Fibroblast of the aortic adventitia (primary cell): ENCODE measurements around the gene FAM162B. TPM values are rescaled to one million over a fixed set of nuclear protein-coding genes. Genes with fewer than 3 reads are reported as not detected.

Experiments used
- DNase-seq: peaks from one replicate; pipeline ENCODE4 v3.0.0-alpha.2; 2010; ENCODE audit warnings: low read depth
- H3K4me3 ChIP-seq: 2 replicates; pipeline ENCODE4 v1.5.1; 2011; ENCODE audit warnings: low read depth, mild to moderate bottlenecking, control low read depth, low read length, moderate library complexity
- CTCF ChIP-seq: IDR thresholded peaks from 2 replicates; pipeline ENCODE4 v1.5.1; 2011; ENCODE audit warnings: mild to moderate bottlenecking, low read length, control low read depth, inconsistent platforms; ENCODE audit not compliant: insufficient read depth
- total RNA-seq: library from RNA; depleted of rRNA; stranded (reverse); fragments of >200 nt; gene quantifications from 2 replicates; pipeline ENCODE4 v1.2.3, GENCODE V29; 2012; ENCODE audit warnings: low replicate concordance

The FAM162B gene
- total RNA-seq, 1 donor, result not detected

DNA sequence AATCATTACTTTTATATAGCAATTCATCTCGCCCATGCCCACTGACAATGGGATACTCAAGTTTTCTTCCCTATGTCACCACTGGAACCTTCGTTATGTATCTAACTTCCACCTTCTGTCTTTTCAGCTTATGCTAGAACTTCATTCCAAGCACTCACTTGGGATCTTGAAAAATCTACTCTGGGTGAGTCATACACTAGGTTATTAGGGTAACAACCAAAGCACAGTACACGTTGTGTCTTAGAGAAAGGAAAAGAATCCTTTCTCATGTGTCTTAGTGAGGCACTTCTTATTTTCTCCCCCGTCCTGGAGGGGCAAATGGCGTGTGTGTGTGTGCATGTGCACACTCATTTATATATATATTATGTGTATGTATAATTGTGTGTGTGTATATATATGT, 18.3 kb upstream of the FAM162B start:
- DNase-seq, result no peak
- no peak overlapping the region for H3K4me3 ChIP-seq
- TF ChIP-seq CTCF, result no peak

DNA sequence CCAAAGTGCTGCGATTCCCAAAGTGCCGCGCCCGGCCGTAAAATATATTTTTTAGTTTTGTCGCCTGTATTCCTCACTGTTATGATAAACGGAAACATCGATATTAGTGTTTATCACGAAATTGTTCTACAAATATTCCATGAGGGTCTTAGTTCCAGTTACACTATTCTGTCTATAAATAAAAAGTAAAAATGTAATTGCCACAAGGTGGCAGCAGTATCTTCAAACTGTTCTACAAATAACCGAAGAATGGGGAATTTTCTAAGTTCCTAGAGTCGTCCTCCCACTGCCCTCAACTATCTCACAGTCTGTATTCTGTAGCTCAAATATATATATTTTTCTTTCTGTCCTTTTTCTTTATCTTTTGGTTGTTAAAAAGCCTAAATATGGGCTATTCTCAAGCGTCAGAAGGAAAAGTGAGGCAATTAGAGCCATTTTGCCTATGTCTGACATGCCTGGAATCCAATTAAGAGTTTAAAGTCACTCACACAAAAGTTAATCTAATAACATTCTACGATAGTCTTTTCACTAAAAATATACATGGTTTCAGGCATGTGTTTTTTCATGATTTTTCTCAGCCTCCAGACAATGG, 14.2 kb upstream of the FAM162B start:
- TF ChIP-seq CTCF, result peak; percentile 39
- H3K4me3 ChIP-seq, result no peak overlapping the region
- peak; percentile 55 for DNase-seq

DNA sequence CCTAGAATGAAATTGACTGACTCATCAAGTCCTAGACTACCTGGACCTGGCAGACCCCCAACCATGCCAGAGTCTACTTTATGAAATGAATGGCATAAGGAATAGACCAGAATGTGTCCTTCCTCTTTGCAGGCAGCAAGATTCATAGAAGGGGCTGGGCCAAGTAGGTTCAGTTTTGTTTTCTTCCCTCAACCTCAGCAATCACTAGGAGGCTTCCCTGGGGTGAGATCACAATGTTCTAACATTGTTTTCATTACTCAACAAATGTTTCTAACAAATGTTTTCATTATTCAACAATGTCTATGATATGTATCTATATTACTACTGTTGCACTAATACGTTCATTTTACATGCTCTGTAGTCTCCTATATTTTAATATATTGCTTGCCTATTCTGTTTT, 8.4 kb upstream of the FAM162B start:
- no peak for DNase-seq
- no peak for TF ChIP-seq CTCF
- no peak overlapping the region for H3K4me3 ChIP-seq

DNA sequence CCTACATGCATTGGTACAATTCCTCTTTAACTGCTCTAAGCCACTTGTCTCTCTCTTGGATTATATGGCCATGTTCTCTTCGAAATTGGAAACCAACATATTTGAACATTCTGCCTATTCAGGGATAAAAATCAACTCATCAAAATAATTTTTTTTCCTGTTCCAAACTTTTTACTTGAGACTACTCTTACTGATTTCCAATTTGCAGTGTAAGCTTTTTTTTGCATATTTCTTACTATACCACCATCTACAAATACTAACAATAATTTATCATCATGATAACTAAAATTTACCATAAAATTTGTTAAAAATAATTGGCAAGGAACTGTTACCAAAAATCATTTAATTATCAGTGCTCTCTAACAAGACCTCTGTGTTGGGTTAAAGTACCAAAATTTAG, 6.9 kb upstream of the FAM162B start:
- TF ChIP-seq CTCF, result no peak
- no peak for DNase-seq

GRCh38 chr6:116767715-116768114, 2.2 kb upstream of the FAM162B start:
- no peak for DNase-seq
- H3K4me3 ChIP-seq, result no peak overlapping the region
- no peak for TF ChIP-seq CTCF

More for the DNA sequence above, 6.9 kb upstream of the FAM162B start:
- H3K4me3 ChIP-seq, result no peak overlapping the region

- no peak for TF ChIP-seq CTCF
- DNase-seq, result no peak
- H3K4me3 ChIP-seq, result no peak overlapping the region
Measured at GRCh38 chr6:116766506-116767176, 1.1 kb upstream of the FAM162B start.

GRCh38 chr6:116764629-116764960, 924 bp downstream of the FAM162B start:
- DNase-seq, result no peak
- H3K4me3 ChIP-seq, result peak overlapping the region; percentile 54
- no peak for TF ChIP-seq CTCF
